Measurements from ENCODE around the gene TMEM120A. TPM values are rescaled to one million over a fixed set of nuclear protein-coding genes. Genes with fewer than 3 reads are reported as not detected.

TMEM120A gene
- total and polyA plus RNA-seq, 2 donors from 2014 or later: 47.0 to 141 TPM

DNA sequence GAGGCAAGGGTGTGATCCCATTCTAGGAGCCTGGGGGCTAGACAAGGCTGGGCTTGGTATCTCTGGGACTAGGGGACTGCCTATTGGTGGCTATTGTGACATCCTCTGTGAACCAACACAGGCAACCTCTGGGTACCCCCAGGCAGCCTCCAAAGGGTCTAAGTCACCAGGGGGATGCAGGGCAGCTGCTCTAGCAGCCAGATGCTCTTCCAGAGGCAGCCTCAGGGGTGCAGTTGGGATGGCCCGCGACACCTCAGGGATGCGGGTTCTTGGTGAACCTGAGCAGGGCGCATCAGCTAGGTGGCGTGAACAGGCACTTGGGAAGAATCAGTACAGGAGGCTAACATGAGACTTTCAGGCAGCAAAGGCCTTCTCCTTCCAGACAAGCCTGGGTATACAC lies 1.6 kb upstream of the TMEM120A start:
- Histone ChIP-seq H3K36me3 (ENCODE audit: control insufficient read depth in 2 of 3, insufficient read depth in 3 of 3, low read length in 3 of 3) (peaks cover 0 to 3% (median 0%) of the 10 kb centered on the region in 3 donors), H3K9ac (ENCODE audit: low read length in 3 of 3) (no peak overlapping the region), H3K4me1 (ENCODE audit: control insufficient read depth in 2 of 3, insufficient read depth in 2 of 3, low read depth in 1 of 3, low read length in 3 of 3) (peaks cover 0 to 12% (median 0%) of the 10 kb centered on the region in 3 donors), H3K27me3 (ENCODE audit: control insufficient read depth, insufficient read depth, low read length) (no peaks in the 10 kb centered on the region), H3K4me3 (ENCODE audit: low read length in 3 of 3) (no peak overlapping the region), H3K9me3 (ENCODE audit: control insufficient read depth in 2 of 3, insufficient read depth in 1 of 3, low read length in 3 of 3) (no peaks in the 10 kb centered on the region), H3K27ac (ENCODE audit: low read depth in 2 of 2, low read length in 2 of 2) (no peak overlapping the region)
- DNase-seq (peak in 1 of 5 donors; percentile 30), FAIRE-seq (no peak)
- intact Hi-C loops (cut with DNase I): no loop called here
- TF ChIP-seq, protein P1, sequence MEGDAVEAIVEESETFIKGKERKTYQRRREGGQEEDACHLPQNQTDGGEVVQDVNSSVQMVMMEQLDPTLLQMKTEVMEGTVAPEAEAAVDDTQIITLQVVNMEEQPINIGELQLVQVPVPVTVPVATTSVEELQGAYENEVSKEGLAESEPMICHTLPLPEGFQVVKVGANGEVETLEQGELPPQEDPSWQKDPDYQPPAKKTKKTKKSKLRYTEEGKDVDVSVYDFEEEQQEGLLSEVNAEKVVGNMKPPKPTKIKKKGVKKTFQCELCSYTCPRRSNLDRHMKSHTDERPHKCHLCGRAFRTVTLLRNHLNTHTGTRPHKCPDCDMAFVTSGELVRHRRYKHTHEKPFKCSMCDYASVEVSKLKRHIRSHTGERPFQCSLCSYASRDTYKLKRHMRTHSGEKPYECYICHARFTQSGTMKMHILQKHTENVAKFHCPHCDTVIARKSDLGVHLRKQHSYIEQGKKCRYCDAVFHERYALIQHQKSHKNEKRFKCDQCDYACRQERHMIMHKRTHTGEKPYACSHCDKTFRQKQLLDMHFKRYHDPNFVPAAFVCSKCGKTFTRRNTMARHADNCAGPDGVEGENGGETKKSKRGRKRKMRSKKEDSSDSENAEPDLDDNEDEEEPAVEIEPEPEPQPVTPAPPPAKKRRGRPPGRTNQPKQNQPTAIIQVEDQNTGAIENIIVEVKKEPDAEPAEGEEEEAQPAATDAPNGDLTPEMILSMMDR (IDR thresholded peaks at IDR 0.05; ENCODE audit: borderline replicate concordance, extremely low read depth, insufficient read depth): no peak

DNA sequence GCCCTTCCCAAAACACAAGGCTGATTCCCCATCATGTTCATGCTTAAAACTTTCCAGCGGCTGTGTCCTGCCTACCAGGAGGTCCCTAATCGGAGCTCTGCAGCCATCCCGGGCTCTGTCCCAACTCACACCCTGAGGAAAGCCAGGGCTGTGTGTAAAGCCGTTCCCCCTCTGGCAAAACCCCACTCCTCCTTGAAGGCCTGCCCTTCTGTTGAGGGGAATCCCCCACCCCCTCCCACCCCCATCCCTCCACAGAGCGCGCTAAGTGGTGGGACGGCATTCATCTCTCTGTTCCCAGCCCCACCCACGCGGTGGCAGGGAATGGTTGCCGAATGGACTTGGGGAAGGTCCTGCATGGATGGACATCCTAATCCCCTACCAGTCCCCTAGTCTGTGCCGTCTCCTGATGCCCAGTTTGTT lies 667 bp upstream of the TMEM120A start:
- intact Hi-C loops (cut with DNase I): no loop called here
- H3K27ac ChIP-seq (ENCODE audit: low read depth in 2 of 2, low read length in 2 of 2): peak overlapping the region; percentile 72 to 74
- no peaks in the 10 kb centered on the region for H3K36me3 ChIP-seq (ENCODE audit: control insufficient read depth in 2 of 3, insufficient read depth in 3 of 3, low read length in 3 of 3)
- H3K27me3 ChIP-seq (ENCODE audit: control insufficient read depth, insufficient read depth, low read length): no peaks in the 10 kb centered on the region
- DNase-seq (peak in 1 of 5 donors; percentile 7), FAIRE-seq (no peak)
- H3K9me3 ChIP-seq (ENCODE audit: control insufficient read depth in 2 of 3, insufficient read depth in 1 of 3, low read length in 3 of 3): no peaks in the 10 kb centered on the region
- peaks cover 0 to 13% (median 0%) of the 10 kb centered on the region in 3 donors for H3K4me1 ChIP-seq (ENCODE audit: control insufficient read depth in 2 of 3, insufficient read depth in 2 of 3, low read depth in 1 of 3, low read length in 3 of 3)
- TF ChIP-seq, protein P1 (IDR thresholded peaks at IDR 0.05; ENCODE audit: borderline replicate concordance, extremely low read depth, insufficient read depth): no peak
- H3K9ac ChIP-seq (ENCODE audit: low read length in 3 of 3): peak overlapping the region; percentile 12 to 62 (median 15)
- H3K4me3 ChIP-seq (ENCODE audit: low read length in 3 of 3): peak overlapping the region; percentile 70 to 79 (median 72)

DNA sequence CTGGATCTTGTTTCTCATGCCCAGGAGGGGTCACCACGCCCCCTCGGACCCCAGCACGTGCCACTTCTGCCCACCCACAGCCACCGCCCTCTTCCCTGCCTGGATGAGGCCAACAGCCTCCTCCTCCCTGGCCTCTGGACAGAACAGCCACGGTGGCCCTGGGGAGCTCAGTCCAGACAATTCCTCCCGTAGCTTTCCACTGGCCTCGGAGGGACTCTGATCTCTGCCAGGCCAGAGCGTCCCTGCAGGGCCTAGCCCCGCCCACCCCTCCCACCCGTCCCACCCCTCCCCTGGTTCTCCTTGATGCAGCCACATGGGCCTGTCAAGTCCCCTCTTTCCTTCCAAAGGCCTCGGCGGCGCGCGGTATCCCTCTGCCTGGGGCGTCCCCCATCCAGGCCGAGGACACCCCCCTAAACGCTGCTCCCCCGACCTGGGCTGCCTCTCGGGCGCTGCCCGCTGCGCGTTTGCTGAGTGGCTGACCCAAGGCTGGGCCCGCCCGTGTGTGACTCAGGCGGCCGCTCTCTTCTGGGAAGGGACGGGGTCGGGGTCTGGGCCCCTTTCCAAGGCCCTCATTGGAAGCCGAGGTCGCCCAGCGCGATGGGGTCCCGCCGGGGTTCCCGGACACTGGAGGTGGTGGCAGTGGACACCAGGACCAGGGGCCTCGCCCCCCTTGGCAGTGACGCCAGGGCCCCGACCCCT lies 557 bp downstream of the TMEM120A start:
- H3K36me3 ChIP-seq (ENCODE audit: control insufficient read depth in 2 of 3, insufficient read depth in 3 of 3, low read length in 3 of 3): no peaks in the 10 kb centered on the region
- intact Hi-C loops (cut with DNase I): no loop called here
- H3K27me3 ChIP-seq (ENCODE audit: control insufficient read depth, insufficient read depth, low read length): no peaks in the 10 kb centered on the region
- peak; percentile 62 to 95 (median 73) for DNase-seq
- peak overlapping the region; percentile 92 to 96 for H3K27ac ChIP-seq (ENCODE audit: low read depth in 2 of 2, low read length in 2 of 2)
- H3K9ac ChIP-seq (ENCODE audit: low read length in 3 of 3): peak overlapping the region in 2 of 3 donors; percentile 55 to 90
- peak overlapping the region; percentile 39 to 79 (median 61) for H3K4me3 ChIP-seq (ENCODE audit: low read length in 3 of 3)
- TF ChIP-seq, protein P1 (IDR thresholded peaks at IDR 0.05; ENCODE audit: borderline replicate concordance, extremely low read depth, insufficient read depth): no peak
- no peaks in the 10 kb centered on the region for H3K9me3 ChIP-seq (ENCODE audit: control insufficient read depth in 2 of 3, insufficient read depth in 1 of 3, low read length in 3 of 3)
- FAIRE-seq: no peak
- H3K4me1 ChIP-seq (ENCODE audit: control insufficient read depth in 2 of 3, insufficient read depth in 2 of 3, low read depth in 1 of 3, low read length in 3 of 3): peaks cover 0 to 22% (median 8%) of the 10 kb centered on the region in 3 donors
